H9 (cell line): Measurements from ENCODE around the gene KRTAP6-1. TPM values are rescaled to one million over a fixed set of nuclear protein-coding genes. Genes with fewer than 3 reads are reported as not detected.
A peak's percentile ranks its signal among the peaks of the same experiment; 100 is the strongest.

Experiments used
- DNase-seq: peaks from one replicate; pipeline ENCODE4 v3.0.0-alpha.2; 2017
- H2AFZ ChIP-seq: one replicate; pipeline ENCODE4 v1.6.1; 2013; ENCODE audit warnings: mild to moderate bottlenecking, low read length, control low read depth, moderate library complexity
- H2AK5ac ChIP-seq: 2 replicates; pipeline ENCODE4 v1.6.1; 2013; ENCODE audit warnings: low read length, control low read depth, mixed read lengths; ENCODE audit not compliant: insufficient read length
- H2BK120ac ChIP-seq: one replicate; pipeline ENCODE4 v1.6.1; 2013; ENCODE audit warnings: low read depth, mild to moderate bottlenecking, low read length, control low read depth, inconsistent platforms; ENCODE audit not compliant: poor library complexity, severe bottlenecking
- H2BK12ac ChIP-seq: 2 replicates; pipeline ENCODE4 v1.6.1; 2013; ENCODE audit warnings: low read length, control low read depth, mixed read lengths, low read depth; ENCODE audit not compliant: insufficient read length
- H2BK15ac ChIP-seq: 2 replicates; pipeline ENCODE4 v1.6.1; 2013; ENCODE audit warnings: low read depth, low read length, control low read depth
- H2BK20ac ChIP-seq: one replicate; pipeline ENCODE4 v1.6.1; 2013; ENCODE audit warnings: low read depth, mild to moderate bottlenecking, low read length, control low read depth, inconsistent platforms; ENCODE audit not compliant: poor library complexity, severe bottlenecking
- H2BK5ac ChIP-seq: 2 replicates; pipeline ENCODE4 v1.6.1; 2013; ENCODE audit warnings: low read length, control low read depth, mixed read lengths; ENCODE audit not compliant: insufficient read length
- H3K14ac ChIP-seq: 2 replicates; pipeline ENCODE4 v1.6.1; 2013; ENCODE audit warnings: low read length, control low read depth; ENCODE audit not compliant: insufficient read depth
- H3K18ac ChIP-seq: 2 replicates; pipeline ENCODE4 v1.6.1; 2013; ENCODE audit warnings: low read depth, mild to moderate bottlenecking, mixed read lengths, low read length, control low read depth; ENCODE audit not compliant: insufficient read length
- H3K23ac ChIP-seq: 2 replicates; pipeline ENCODE4 v1.6.1; 2013; ENCODE audit warnings: low read length, control low read depth, mixed read lengths, low read depth; ENCODE audit not compliant: insufficient read length
- H3K23me2 ChIP-seq: 2 replicates; pipeline ENCODE4 v1.6.1; 2013; ENCODE audit warnings: low read depth, mild to moderate bottlenecking, mixed read lengths, low read length, control low read depth; ENCODE audit not compliant: insufficient read length, poor library complexity, severe bottlenecking
- H3K27ac ChIP-seq: 2 replicates; pipeline ENCODE4 v1.5.1; 2013; ENCODE audit warnings: low read length, control low read depth, mixed read lengths, low read depth; ENCODE audit not compliant: insufficient read length
- H3K27me3 ChIP-seq: 2 replicates; pipeline ENCODE4 v1.6.1; 2013; ENCODE audit warnings: low read length, control low read depth, inconsistent platforms; ENCODE audit not compliant: insufficient read depth
- H3K4ac ChIP-seq: 2 replicates; pipeline ENCODE4 v1.6.1; 2013; ENCODE audit warnings: low read depth, mild to moderate bottlenecking, control low read depth, inconsistent platforms, low read length, moderate library complexity
- H3K4me1 ChIP-seq: 2 replicates; pipeline ENCODE4 v1.6.1; 2013; ENCODE audit warnings: low read length, control low read depth, inconsistent platforms; ENCODE audit not compliant: insufficient read depth
- H3K4me2 ChIP-seq: 2 replicates; pipeline ENCODE4 v1.6.1; 2013; ENCODE audit warnings: low read length, control low read depth, mixed read lengths; ENCODE audit not compliant: insufficient read length, insufficient read depth
- H3K56ac ChIP-seq: 2 replicates; pipeline ENCODE4 v1.6.1; 2013; ENCODE audit warnings: low read depth, mild to moderate bottlenecking, mixed read lengths, low read length, control low read depth; ENCODE audit not compliant: insufficient read length
- H3K79me1 ChIP-seq: 2 replicates; pipeline ENCODE4 v1.6.1; 2013; ENCODE audit warnings: low read depth, mild to moderate bottlenecking, moderate library complexity, low read length, control low read depth, inconsistent platforms; ENCODE audit not compliant: insufficient read depth, poor library complexity, severe bottlenecking
- H3K79me2 ChIP-seq: 2 replicates; pipeline ENCODE4 v1.6.1; 2013; ENCODE audit warnings: low read length, control low read depth, inconsistent platforms; ENCODE audit not compliant: insufficient read depth
- H3K9ac ChIP-seq: 2 replicates; pipeline ENCODE4 v1.6.1; 2013; ENCODE audit warnings: low read length, control low read depth, mixed read lengths; ENCODE audit not compliant: insufficient read length; ENCODE audit errors: extremely low read depth
- H3K9me3 ChIP-seq: one replicate; pipeline ENCODE4 v1.6.1; 2013; ENCODE audit warnings: low read depth, low read length, inconsistent platforms; ENCODE audit not compliant: control insufficient read depth
- H3T11ph ChIP-seq: one replicate; pipeline ENCODE4 v1.6.1; 2013; ENCODE audit warnings: mild to moderate bottlenecking, low read length, control low read depth, inconsistent platforms
- H4K20me1 ChIP-seq: one replicate; pipeline ENCODE4 v1.6.1; 2013; ENCODE audit not compliant: control insufficient read depth, insufficient read length, insufficient read depth
- H4K5ac ChIP-seq: 2 replicates; pipeline ENCODE4 v1.6.1; 2013; ENCODE audit warnings: low read depth, mild to moderate bottlenecking, mixed read lengths, low read length, control low read depth; ENCODE audit not compliant: insufficient read length
- H4K8ac ChIP-seq: replicated peaks from 2 replicates; pipeline ENCODE4 v1.6.1; 2013; ENCODE audit warnings: low read length, control low read depth, mixed read lengths, low read depth; ENCODE audit not compliant: insufficient read length
- H4K91ac ChIP-seq: 2 replicates; pipeline ENCODE4 v1.6.1; 2013; ENCODE audit warnings: low read depth, mild to moderate bottlenecking, moderate library complexity, mixed read lengths, low read length, control low read depth; ENCODE audit not compliant: insufficient read length
- H3K27ac Mint-ChIP-seq, 3 experiments: 2 replicates in 2 of 3; 3 replicates in 1 of 3; pipeline ENCODE4 v1.8.0; 2020 to 2021; ENCODE audit warnings: mixed read lengths in 3 of 3, mild to moderate bottlenecking in 1 of 3, moderate library complexity in 1 of 3
- H3K27me3 Mint-ChIP-seq: 2 replicates; pipeline ENCODE4 v1.8.0; 2021; ENCODE audit warnings: low read depth, mild to moderate bottlenecking, moderate library complexity, mixed read lengths
- H3K36me3 Mint-ChIP-seq, 3 experiments: 2 replicates in 2 of 3; 3 replicates in 1 of 3; pipeline ENCODE4 v1.8.0; 2020 to 2021; ENCODE audit warnings: low read depth in 3 of 3, mixed read lengths in 3 of 3; ENCODE audit not compliant: insufficient read depth in 1 of 3
- H3K4me1 Mint-ChIP-seq, 2 experiments: 2 replicates each; pipeline ENCODE4 v1.8.0; 2020; ENCODE audit warnings: mixed read lengths in 2 of 2
- H3K4me3 Mint-ChIP-seq, 2 experiments: 2 replicates in 1 of 2; 3 replicates in 1 of 2; pipeline ENCODE4 v1.8.0; 2020 to 2021; ENCODE audit warnings: mild to moderate bottlenecking in 2 of 2, mixed read lengths in 2 of 2, moderate library complexity in 1 of 2
- H3K9me3 Mint-ChIP-seq, 2 experiments: 2 replicates in 1 of 2; 3 replicates in 1 of 2; pipeline ENCODE4 v1.8.0; 2020; ENCODE audit warnings: mild to moderate bottlenecking in 2 of 2, mixed read lengths in 2 of 2, moderate library complexity in 1 of 2
- WGBS: extraction: QIAGEN DNeasy Blood & Tissue Kit; methylation state at CpG from one replicate; pipeline ENCODE4 v1.1.7; 2013; ENCODE audit warnings: missing lambda C conversion rate, low lambda C conversion rate, mixed read lengths; ENCODE audit not compliant: insufficient read length; ENCODE audit errors: extremely low coverage; 5-methylcytosine and 5-hydroxymethylcytosine counted together
- total RNA-seq: library from RNA; stranded (reverse); gene quantifications from 2 replicates; pipeline ENCODE4 v1.2.1, GENCODE V29; 2021
- TF ChIP-seq, protein P1 (sequence below): fragments of 200-600 bp; sonication (generic); conservative IDR thresholded peaks from 3 replicates; pipeline ENCODE4 v1.8.0; 2021; ENCODE audit warnings: antibody characterized with exemption, mild to moderate bottlenecking

Gene KRTAP6-1
- total RNA-seq, 1 experiment from 2014 or later = not detected

- Histone ChIP-seq H3K27me3 (no peaks in the 10 kb centered on the region), H3T11ph (no peak overlapping the region), H4K91ac (no peak overlapping the region), H3K56ac (no peak overlapping the region), H2AK5ac (no peak overlapping the region), H3K79me1 (no peaks in the 10 kb centered on the region), H2BK5ac (no peak overlapping the region), H3K18ac (no peak overlapping the region), H2BK15ac (no peak overlapping the region), H3K4ac (no peak overlapping the region), H3K9ac (no peak overlapping the region), H4K5ac (no peak overlapping the region), H3K9me3 (no peaks in the 10 kb centered on the region), H2AFZ (no peak overlapping the region), H3K14ac (no peak overlapping the region), H3K4me1 (no peaks in the 10 kb centered on the region), H3K23me2 (no peaks in the 10 kb centered on the region), H4K20me1 (no peaks in the 10 kb centered on the region), H4K8ac (no peak overlapping the region), H3K79me2 (no peaks in the 10 kb centered on the region), H3K23ac (no peak overlapping the region), H2BK120ac (no peak overlapping the region), H2BK20ac (no peak overlapping the region), H2BK12ac (no peak overlapping the region), H3K27ac (no peak overlapping the region), H3K4me2 (no peak overlapping the region)
- Mint-ChIP-seq H3K4me1 (no peaks in the 10 kb centered on the region), H3K27ac (no peak overlapping the region), H3K27me3 (peaks cover 5% of the 10 kb centered on the region), H3K4me3 (no peak overlapping the region), H3K36me3 (peaks cover 0 to 27% (median 3%) of the 10 kb centered on the region in 3 experiments; a peak in 4 of 7 replicates), H3K9me3 (peaks cover 2 to 39% of the 10 kb centered on the region in 2 experiments; a peak in 4 of 5 replicates)
- DNase-seq = peak; percentile 56
- TF ChIP-seq, protein P1, sequence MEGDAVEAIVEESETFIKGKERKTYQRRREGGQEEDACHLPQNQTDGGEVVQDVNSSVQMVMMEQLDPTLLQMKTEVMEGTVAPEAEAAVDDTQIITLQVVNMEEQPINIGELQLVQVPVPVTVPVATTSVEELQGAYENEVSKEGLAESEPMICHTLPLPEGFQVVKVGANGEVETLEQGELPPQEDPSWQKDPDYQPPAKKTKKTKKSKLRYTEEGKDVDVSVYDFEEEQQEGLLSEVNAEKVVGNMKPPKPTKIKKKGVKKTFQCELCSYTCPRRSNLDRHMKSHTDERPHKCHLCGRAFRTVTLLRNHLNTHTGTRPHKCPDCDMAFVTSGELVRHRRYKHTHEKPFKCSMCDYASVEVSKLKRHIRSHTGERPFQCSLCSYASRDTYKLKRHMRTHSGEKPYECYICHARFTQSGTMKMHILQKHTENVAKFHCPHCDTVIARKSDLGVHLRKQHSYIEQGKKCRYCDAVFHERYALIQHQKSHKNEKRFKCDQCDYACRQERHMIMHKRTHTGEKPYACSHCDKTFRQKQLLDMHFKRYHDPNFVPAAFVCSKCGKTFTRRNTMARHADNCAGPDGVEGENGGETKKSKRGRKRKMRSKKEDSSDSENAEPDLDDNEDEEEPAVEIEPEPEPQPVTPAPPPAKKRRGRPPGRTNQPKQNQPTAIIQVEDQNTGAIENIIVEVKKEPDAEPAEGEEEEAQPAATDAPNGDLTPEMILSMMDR = no peak
- WGBS = no CpG with 5 or more reads among the region's 2 CpGs
These were observed 7.8 kb downstream of the KRTAP6-1 start for GRCh38 chr21:30605968-30606367.
